GM12878 (cell line): ENCODE results near the gene BTBD1. TPM values are rescaled to one million over a fixed set of nuclear protein-coding genes. Genes with fewer than 3 reads are reported as not detected.

Experiments used
- ATAC-seq: fragments of 200-7000 bp; cut with Tn5 transposase; 3 replicates; pipeline ENCODE4 v1.9.1; 2020; ENCODE audit warnings: mild to moderate bottlenecking, moderate library complexity
- BruUV-seq: library from RNA; stranded (reverse); fragments of 400-500 nt; replicated peaks from 2 replicates; lab custom pipeline; 2021; lab: Mats Ljungman, UMichigan
- CTCF ChIA-PET: fragments of 300-600 bp; sonication (Branson Sonifier 250); formaldehyde crosslinking; extraction: SDS; loops from one replicate; lab custom pipeline; 2021; ENCODE audit warnings: inconsistent platforms; lab: Yijun Ruan, JAX
- POLR2A ChIA-PET: fragments of 350-600 bp; formaldehyde crosslinking; extraction: SDS; loops from one replicate; lab custom pipeline; 2021; ENCODE audit warnings: inconsistent platforms; lab: Charles Lee
- RAD21 ChIA-PET: fragments of 300-600 bp; sonication (Branson Sonifier 250); formaldehyde crosslinking; loops from one replicate; lab custom pipeline; 2023; ENCODE audit warnings: antibody characterized with exemption; ENCODE audit not compliant: unreplicated experiment; lab: Charles Lee
- SMC1A ChIA-PET: fragments of 300-600 bp; sonication (Branson Sonifier 250); formaldehyde crosslinking; loops from one replicate; lab custom pipeline; 2023; ENCODE audit not compliant: unreplicated experiment, uncharacterized antibody; lab: Charles Lee
- DNase-seq: peaks from one replicate; pipeline ENCODE4 v3.0.0-alpha.2; 2011; ENCODE audit warnings: low read depth, low spot score
- FAIRE-seq: peaks from 3 replicates; lab custom pipeline; 2011; peaks lifted over from hg19 to GRCh38; lab: Jason Lieb, UNC
- H2AFZ ChIP-seq: 2 replicates; pipeline ENCODE4 v1.6.0; 2011; ENCODE audit warnings: low read depth, low read length, control low read depth; ENCODE audit not compliant: control insufficient read depth
- H3K27ac ChIP-seq: 2 replicates; pipeline ENCODE4 v1.5.1; 2011; ENCODE audit warnings: control low read depth; ENCODE audit not compliant: control insufficient read depth, insufficient read depth
- H3K27me3 ChIP-seq, 2 experiments: replicated peaks in 1 of 2; 2 replicates each; pipeline versions ENCODE4 v1.6.0 to v1.6.1; 2011; ENCODE audit warnings: low read length in 1 of 2; ENCODE audit not compliant: control insufficient read depth in 2 of 2, insufficient read depth in 2 of 2
- H3K36me3 ChIP-seq, 2 experiments: 2 replicates each; pipeline ENCODE4 v1.5.1; 2011; ENCODE audit warnings: low read length in 1 of 2; ENCODE audit not compliant: control insufficient read depth in 2 of 2, insufficient read depth in 2 of 2
- H3K4me1 ChIP-seq: 2 replicates; pipeline ENCODE4 v1.6.1; 2011; ENCODE audit warnings: mild to moderate bottlenecking, low read length, moderate library complexity, mixed read lengths; ENCODE audit not compliant: control insufficient read depth, insufficient read depth
- H3K4me2 ChIP-seq: 2 replicates; pipeline ENCODE4 v1.6.0; 2011; ENCODE audit warnings: control low read depth; ENCODE audit not compliant: control insufficient read depth, insufficient read depth
- H3K4me3 ChIP-seq: fragments of 200-600 bp; sonication (generic); 2 replicates; pipeline ENCODE4 v1.5.1; 2016
- H3K79me2 ChIP-seq: 2 replicates; pipeline ENCODE4 v1.6.0; 2011; ENCODE audit warnings: low read length; ENCODE audit not compliant: control insufficient read depth, insufficient read depth
- H3K9ac ChIP-seq: 2 replicates; pipeline ENCODE4 v1.8.0; 2011; ENCODE audit warnings: low read length, control low read depth, mixed read lengths; ENCODE audit not compliant: control insufficient read depth, insufficient read depth
- H3K9me3 ChIP-seq: replicated peaks from 3 replicates; pipeline ENCODE4 v1.5.1; 2011; ENCODE audit warnings: mild to moderate bottlenecking, low read length; ENCODE audit not compliant: control insufficient read depth, insufficient read depth
- H4K20me1 ChIP-seq: 2 replicates; pipeline ENCODE4 v1.6.0; 2011; ENCODE audit not compliant: control insufficient read depth, insufficient read depth
- CBX3 ChIP-seq: fragments of 200-600 bp; sonication (generic); IDR thresholded peaks from 2 replicates; pipeline ENCODE4 v1.6.1; 2016; ENCODE audit warnings: low read depth, borderline replicate concordance
- HDAC6 ChIP-seq: fragments of 200-600 bp; sonication (generic); IDR thresholded peaks from one replicate; pipeline ENCODE4 v1.8.0; 2017; ENCODE audit warnings: antibody characterized with exemption; ENCODE audit not compliant: unreplicated experiment
- KLF5 ChIP-seq: fragments of 450-650 bp; IDR thresholded peaks from 2 replicates; pipeline ENCODE4 v1.6.1; 2014; ENCODE audit warnings: mild to moderate bottlenecking; ENCODE audit not compliant: partially characterized antibody
- NR2C2 ChIP-seq: IDR thresholded peaks from 2 replicates; pipeline ENCODE4 v1.6.1; 2011; ENCODE audit warnings: borderline replicate concordance, low read depth; ENCODE audit not compliant: control insufficient read depth, insufficient read length
- SP1 ChIP-seq: IDR thresholded peaks from one replicate; pipeline ENCODE4 v1.6.1; 2011; ENCODE audit warnings: low read depth, low read length
- SPI1 ChIP-seq: IDR thresholded peaks from 2 replicates; pipeline ENCODE4 v1.6.1; 2011; ENCODE audit warnings: low read depth, mild to moderate bottlenecking, low read length, moderate library complexity, borderline replicate concordance; ENCODE audit not compliant: insufficient read depth
- SUZ12 ChIP-seq: fragments of 200-600 bp; sonication (generic); IDR thresholded peaks from one replicate; pipeline ENCODE4 v1.6.1; 2018; ENCODE audit warnings: antibody characterized with exemption, mild to moderate bottlenecking; ENCODE audit not compliant: unreplicated experiment
- TAF1 ChIP-seq: IDR thresholded peaks from 2 replicates; pipeline ENCODE4 v1.6.1; 2011; ENCODE audit warnings: mild to moderate bottlenecking, low read depth, low read length, borderline replicate concordance
- WGBS: methylation state at CpG from one replicate; pipeline ENCODE4 v1.1.6; 2016; ENCODE audit warnings: low lambda C conversion rate; ENCODE audit not compliant: insufficient replicate concordance, insufficient coverage; ENCODE audit errors: missing lambda C conversion rate; 5-methylcytosine and 5-hydroxymethylcytosine counted together
- in situ Hi-C: fragments of 300-500 bp; cut with MboI; formaldehyde crosslinking; loops from 9 replicates; pipeline ENCODE4 v1.14.3; 2018; ENCODE audit warnings: mixed read lengths
- intact Hi-C: fragments of 100-400 bp; cut with micrococcal nuclease; formaldehyde crosslinking; loops from one replicate; pipeline ENCODE4 v1.14.2; 2022; ENCODE audit not compliant: unreplicated experiment
- polyA plus RNA-seq, 11 experiments: library from polyadenylated mRNA; depleted of rRNA in 4 of 11; unstranded in 6 of 11; stranded (reverse) in 5 of 11; fragments of >200 nt; fragmentation: Nextera tagmentation in 4 of 11; fragmentation: Illumina TruSeq in 1 of 11; extraction: Ambion mirVana in 4 of 11; extraction: Trizol in 1 of 11; gene quantifications; 1 replicate in 1 of 11; 2 replicates in 10 of 11; pipeline versions ENCODE4 v1.2.1 to v1.2.3, GENCODE V29; 2011 to 2016; ENCODE audit warnings: inconsistent platforms in 2 of 11, missing spikeins in 2 of 11, low read depth in 1 of 11
- total RNA-seq, 4 experiments: library from RNA; depleted of rRNA in 3 of 4; stranded (reverse); fragments of >200 nt in 3 of 4; fragmentation: Illumina TruSeq in 1 of 4; extraction: Trizol in 1 of 4; gene quantifications; 2 replicates each; pipeline versions ENCODE4 v1.2.1 to v1.2.3, GENCODE V29; 2013 to 2021
- TF ChIP-seq, protein P1 (sequence below): fragments of 450-650 bp; IDR thresholded peaks from 2 replicates; pipeline ENCODE4 v1.6.1; 2016; ENCODE audit warnings: mild to moderate bottlenecking
- TF ChIP-seq, protein P2 (sequence below): IDR thresholded peaks from 2 replicates; pipeline ENCODE4 v1.6.1; 2012; ENCODE audit warnings: low read depth, low read length, improper control_type of control experiment
- TF ChIP-seq, protein P3 (sequence below): IDR thresholded peaks from 2 replicates; pipeline ENCODE4 v1.6.1; 2012; ENCODE audit warnings: low read length, inconsistent platforms
- TF ChIP-seq, protein P4 (sequence below): IDR thresholded peaks from 2 replicates; pipeline ENCODE4 v1.6.1; 2012; ENCODE audit warnings: improper control_type of control experiment, low read depth, low read length; ENCODE audit not compliant: insufficient replicate concordance

Gene BTBD1
- total and polyA plus RNA-seq, 10 of the 15 experiments (the other 5 are each of a cell fraction or from before 2014, with no cell fraction given) = 17.5 to 90.4 (median 73.1) TPM

DNA sequence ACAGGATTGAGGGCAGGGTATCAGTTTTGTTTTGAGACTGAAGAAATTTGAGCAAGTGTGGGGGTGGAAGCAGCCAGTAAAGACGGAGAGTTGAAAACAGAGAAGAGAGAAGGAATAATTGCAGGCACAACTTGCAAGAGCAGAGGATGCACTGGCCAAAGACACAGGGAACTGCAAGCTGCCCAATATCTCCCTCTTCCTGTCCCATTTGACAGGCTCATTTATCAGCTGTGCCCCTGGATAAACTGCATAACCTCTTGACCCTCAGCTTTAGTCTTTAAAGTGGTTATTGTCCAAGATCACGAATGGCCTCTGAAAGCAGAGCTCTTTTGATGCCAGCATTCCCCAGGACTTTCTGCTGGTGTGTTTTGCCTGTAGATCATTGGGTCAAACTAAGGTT is 86.1 kb downstream of the BTBD1 start:
- Histone ChIP-seq H2AFZ (no peak overlapping the region), H3K9ac (no peak overlapping the region), H3K9me3 (no peaks in the 10 kb centered on the region), H3K27me3 (no peaks in the 10 kb centered on the region), H4K20me1 (no peaks in the 10 kb centered on the region), H3K27ac (no peak overlapping the region), H3K79me2 (peaks cover 7% of the 10 kb centered on the region), H3K4me1 (peaks cover 8% of the 10 kb centered on the region), H3K4me3 (no peak overlapping the region), H3K4me2 (no peak overlapping the region), H3K36me3 (no peaks in the 10 kb centered on the region)
- ChIA-PET CTCF (no interaction called here), POLR2A (no interaction called here), SMC1A (interaction anchor here (1.0 kb wide), 1 partner anchor 11 kb away, joined by 4 read pairs; no protein-coding TSS in a partner anchor), RAD21 (no interaction called here)
- no peak for FAIRE-seq
- 62% methylated on average over 2 of the region's 2 CpGs for WGBS
- BruUV-seq = no TSS peak
- in situ Hi-C loops = no loop called here
- intact Hi-C loops = no loop called here
- DNase-seq = no peak
- no peak for ATAC-seq
- TF ChIP-seq, protein P1, sequence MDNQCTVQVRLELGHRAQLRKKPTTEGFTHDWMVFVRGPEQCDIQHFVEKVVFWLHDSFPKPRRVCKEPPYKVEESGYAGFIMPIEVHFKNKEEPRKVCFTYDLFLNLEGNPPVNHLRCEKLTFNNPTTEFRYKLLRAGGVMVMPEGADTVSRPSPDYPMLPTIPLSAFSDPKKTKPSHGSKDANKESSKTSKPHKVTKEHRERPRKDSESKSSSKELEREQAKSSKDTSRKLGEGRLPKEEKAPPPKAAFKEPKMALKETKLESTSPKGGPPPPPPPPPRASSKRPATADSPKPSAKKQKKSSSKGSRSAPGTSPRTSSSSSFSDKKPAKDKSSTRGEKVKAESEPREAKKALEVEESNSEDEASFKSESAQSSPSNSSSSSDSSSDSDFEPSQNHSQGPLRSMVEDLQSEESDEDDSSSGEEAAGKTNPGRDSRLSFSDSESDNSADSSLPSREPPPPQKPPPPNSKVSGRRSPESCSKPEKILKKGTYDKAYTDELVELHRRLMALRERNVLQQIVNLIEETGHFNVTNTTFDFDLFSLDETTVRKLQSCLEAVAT = no peak
- TF ChIP-seq TAF1 (no peak), SPI1 (no peak), CBX3 (no peak), HDAC6 (no peak), SUZ12 (no peak), SP1 (no peak), NR2C2 (no peak), KLF5 (no peak)
- TF ChIP-seq, protein P2, sequence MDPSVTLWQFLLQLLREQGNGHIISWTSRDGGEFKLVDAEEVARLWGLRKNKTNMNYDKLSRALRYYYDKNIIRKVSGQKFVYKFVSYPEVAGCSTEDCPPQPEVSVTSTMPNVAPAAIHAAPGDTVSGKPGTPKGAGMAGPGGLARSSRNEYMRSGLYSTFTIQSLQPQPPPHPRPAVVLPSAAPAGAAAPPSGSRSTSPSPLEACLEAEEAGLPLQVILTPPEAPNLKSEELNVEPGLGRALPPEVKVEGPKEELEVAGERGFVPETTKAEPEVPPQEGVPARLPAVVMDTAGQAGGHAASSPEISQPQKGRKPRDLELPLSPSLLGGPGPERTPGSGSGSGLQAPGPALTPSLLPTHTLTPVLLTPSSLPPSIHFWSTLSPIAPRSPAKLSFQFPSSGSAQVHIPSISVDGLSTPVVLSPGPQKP = no peak
- TF ChIP-seq, protein P3, sequence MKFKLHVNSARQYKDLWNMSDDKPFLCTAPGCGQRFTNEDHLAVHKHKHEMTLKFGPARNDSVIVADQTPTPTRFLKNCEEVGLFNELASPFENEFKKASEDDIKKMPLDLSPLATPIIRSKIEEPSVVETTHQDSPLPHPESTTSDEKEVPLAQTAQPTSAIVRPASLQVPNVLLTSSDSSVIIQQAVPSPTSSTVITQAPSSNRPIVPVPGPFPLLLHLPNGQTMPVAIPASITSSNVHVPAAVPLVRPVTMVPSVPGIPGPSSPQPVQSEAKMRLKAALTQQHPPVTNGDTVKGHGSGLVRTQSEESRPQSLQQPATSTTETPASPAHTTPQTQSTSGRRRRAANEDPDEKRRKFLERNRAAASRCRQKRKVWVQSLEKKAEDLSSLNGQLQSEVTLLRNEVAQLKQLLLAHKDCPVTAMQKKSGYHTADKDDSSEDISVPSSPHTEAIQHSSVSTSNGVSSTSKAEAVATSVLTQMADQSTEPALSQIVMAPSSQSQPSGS = no peak
- TF ChIP-seq, protein P4, sequence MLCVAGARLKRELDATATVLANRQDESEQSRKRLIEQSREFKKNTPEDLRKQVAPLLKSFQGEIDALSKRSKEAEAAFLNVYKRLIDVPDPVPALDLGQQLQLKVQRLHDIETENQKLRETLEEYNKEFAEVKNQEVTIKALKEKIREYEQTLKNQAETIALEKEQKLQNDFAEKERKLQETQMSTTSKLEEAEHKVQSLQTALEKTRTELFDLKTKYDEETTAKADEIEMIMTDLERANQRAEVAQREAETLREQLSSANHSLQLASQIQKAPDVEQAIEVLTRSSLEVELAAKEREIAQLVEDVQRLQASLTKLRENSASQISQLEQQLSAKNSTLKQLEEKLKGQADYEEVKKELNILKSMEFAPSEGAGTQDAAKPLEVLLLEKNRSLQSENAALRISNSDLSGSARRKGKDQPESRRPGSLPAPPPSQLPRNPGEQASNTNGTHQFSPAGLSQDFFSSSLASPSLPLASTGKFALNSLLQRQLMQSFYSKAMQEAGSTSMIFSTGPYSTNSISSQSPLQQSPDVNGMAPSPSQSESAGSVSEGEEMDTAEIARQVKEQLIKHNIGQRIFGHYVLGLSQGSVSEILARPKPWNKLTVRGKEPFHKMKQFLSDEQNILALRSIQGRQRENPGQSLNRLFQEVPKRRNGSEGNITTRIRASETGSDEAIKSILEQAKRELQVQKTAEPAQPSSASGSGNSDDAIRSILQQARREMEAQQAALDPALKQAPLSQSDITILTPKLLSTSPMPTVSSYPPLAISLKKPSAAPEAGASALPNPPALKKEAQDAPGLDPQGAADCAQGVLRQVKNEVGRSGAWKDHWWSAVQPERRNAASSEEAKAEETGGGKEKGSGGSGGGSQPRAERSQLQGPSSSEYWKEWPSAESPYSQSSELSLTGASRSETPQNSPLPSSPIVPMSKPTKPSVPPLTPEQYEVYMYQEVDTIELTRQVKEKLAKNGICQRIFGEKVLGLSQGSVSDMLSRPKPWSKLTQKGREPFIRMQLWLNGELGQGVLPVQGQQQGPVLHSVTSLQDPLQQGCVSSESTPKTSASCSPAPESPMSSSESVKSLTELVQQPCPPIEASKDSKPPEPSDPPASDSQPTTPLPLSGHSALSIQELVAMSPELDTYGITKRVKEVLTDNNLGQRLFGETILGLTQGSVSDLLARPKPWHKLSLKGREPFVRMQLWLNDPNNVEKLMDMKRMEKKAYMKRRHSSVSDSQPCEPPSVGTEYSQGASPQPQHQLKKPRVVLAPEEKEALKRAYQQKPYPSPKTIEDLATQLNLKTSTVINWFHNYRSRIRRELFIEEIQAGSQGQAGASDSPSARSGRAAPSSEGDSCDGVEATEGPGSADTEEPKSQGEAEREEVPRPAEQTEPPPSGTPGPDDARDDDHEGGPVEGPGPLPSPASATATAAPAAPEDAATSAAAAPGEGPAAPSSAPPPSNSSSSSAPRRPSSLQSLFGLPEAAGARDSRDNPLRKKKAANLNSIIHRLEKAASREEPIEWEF = no peak
